Measurements from ENCODE around the gene SDCCAG8.

The SDCCAG8 gene

GRCh38 chr1:243461700-243462099 lies 205.9 kb downstream of the SDCCAG8 start:
- H3K27ac ChIP-seq = no peak overlapping the region
- TF ChIP-seq ZFX (IDR thresholded peaks at IDR 0.05) (no peak), CTCF (conservative IDR thresholded peaks at IDR 0.05) (no peak)

- H3K27ac ChIP-seq = no peak overlapping the region
- TF ChIP-seq CTCF (conservative IDR thresholded peaks at IDR 0.05) (no peak), ZFX (IDR thresholded peaks at IDR 0.05) (no peak)
Observed at GRCh38 chr1:243462929-243463697, 207.3 kb downstream of the SDCCAG8 start.

DNA sequence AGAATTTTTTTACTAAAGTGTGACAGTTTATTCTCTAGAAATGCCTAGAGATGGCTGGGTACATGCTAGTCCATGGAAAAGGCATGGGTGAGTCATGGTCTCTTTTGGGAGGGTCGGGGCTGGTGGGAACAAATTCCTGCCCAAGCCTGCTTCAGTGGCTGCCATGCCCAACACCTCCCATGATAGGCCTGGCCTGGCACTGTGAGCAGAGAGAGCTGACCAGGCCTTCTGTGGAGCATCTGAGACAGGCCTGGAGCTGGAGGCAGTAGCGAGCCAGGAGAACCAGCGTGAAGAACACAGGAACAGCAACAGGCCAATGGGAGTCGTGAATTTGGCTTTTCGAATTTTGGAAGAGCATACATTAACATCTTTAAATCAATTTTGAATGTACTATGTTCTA lies 209.2 kb downstream of the SDCCAG8 start:
- TF ChIP-seq CTCF (conservative IDR thresholded peaks at IDR 0.05) (no peak), ZFX (IDR thresholded peaks at IDR 0.05) (no peak)

DNA sequence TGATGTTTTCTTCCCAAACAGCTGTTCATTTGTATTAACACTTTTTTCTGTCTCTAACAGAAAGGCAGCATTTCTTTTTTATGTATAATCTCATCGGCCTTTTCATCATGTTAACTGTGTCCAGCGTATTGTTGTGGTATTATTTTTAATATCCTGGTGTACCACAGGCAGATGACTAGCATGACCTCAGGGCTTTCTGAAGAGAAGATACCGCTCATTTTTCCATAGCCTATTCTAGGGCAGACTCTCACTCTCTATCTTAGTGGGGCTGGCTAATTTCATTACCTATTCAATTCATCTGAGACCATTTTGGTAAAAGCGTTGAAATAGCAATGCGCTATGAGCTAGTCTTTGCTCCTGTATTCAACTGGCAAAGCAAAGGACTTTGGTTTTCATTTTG lies 209.9 kb downstream of the SDCCAG8 start:
- H3K27ac ChIP-seq = no peak overlapping the region
- TF ChIP-seq ZFX (IDR thresholded peaks at IDR 0.05) (no peak), CTCF (conservative IDR thresholded peaks at IDR 0.05) (no peak)

More for the DNA sequence above, 209.2 kb downstream of the SDCCAG8 start:
- no peak overlapping the region for H3K27ac ChIP-seq

GRCh38 chr1:243469497-243469896 lies 213.7 kb downstream of the SDCCAG8 start:
- TF ChIP-seq CTCF (conservative IDR thresholded peaks at IDR 0.05) (no peak), ZFX (IDR thresholded peaks at IDR 0.05) (no peak)
- H3K27ac ChIP-seq = no peak overlapping the region

DNA sequence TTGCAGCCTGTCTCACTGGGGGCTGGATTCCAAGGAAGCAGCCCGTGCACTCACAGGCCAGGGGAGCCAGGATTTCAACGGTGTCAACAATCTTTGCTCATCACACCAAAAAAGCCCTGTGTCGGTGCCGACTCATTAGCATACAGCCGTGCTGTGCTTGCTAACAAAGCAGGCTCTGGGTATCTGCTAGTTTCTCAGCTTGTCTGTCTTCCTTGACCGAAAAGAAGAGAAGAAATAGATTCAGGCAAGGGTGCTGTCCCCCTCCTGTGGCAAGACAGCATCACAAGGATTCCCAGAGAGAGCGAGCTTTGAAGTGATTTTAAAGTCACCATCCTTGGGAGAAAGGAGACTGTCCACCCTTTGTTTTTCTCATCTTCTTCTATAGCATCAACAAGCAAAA lies 214.7 kb downstream of the SDCCAG8 start:
- TF ChIP-seq CTCF (conservative IDR thresholded peaks at IDR 0.05) (no peak), ZFX (IDR thresholded peaks at IDR 0.05) (no peak)
- no peak overlapping the region for H3K27ac ChIP-seq

- no peak overlapping the region for H3K27ac ChIP-seq
- TF ChIP-seq ZFX (IDR thresholded peaks at IDR 0.05) = no peak
- TF ChIP-seq CTCF (conservative IDR thresholded peaks at IDR 0.05) = no peak
Observed at GRCh38 chr1:243471026-243471685, 215.3 kb downstream of the SDCCAG8 start.

Measured in C4-2B (cell line).